Prostate gland (tissue), 2 donors: Measurements from ENCODE around the gene PHIP. TPM values are rescaled to one million over a fixed set of nuclear protein-coding genes. Genes with fewer than 3 reads are reported as not detected.

ENCODE experiments used
- DNase-seq: peaks from one replicate; pipeline ENCODE4 v3.0.0-alpha.2; 2019; ENCODE audit warnings: low spot score
- H3K27ac ChIP-seq, 2 donors: fragments of 200-600 bp; sonication (generic); 2 replicates each; pipeline ENCODE4 v1.5.1; 2017 to 2019
- H3K27me3 ChIP-seq: fragments of 200-600 bp; sonication (generic); replicated peaks from 2 replicates; pipeline ENCODE4 v1.5.1; 2019; ENCODE audit not compliant: insufficient read depth
- H3K36me3 ChIP-seq, 2 donors: fragments of 200-600 bp; sonication (generic); 1 replicate in 1 of 2; 2 replicates in 1 of 2; pipeline versions ENCODE4 v1.5.1 to v1.8.1; 2017 to 2019
- H3K4me1 ChIP-seq: fragments of 200-600 bp; sonication (generic); replicated peaks from 2 replicates; pipeline ENCODE4 v1.5.1; 2019
- H3K4me3 ChIP-seq, 2 donors: fragments of 200-600 bp; sonication (generic); 2 replicates each; pipeline ENCODE4 v1.5.1; 2017 to 2019
- H3K9me3 ChIP-seq: fragments of 200-600 bp; sonication (generic); 2 replicates; pipeline ENCODE4 v1.5.1; 2017
- CTCF ChIP-seq, 4 experiments: fragments of 200-600 bp in 2 of 4; fragments of 450-650 bp in 2 of 4; sonication (generic) in 2 of 4; IDR thresholded peaks; 1 replicate in 3 of 4; 2 replicates in 1 of 4; pipeline ENCODE4 v1.5.1; 2016 to 2019; ENCODE audit warnings: antibody characterized with exemption in 4 of 4, mild to moderate bottlenecking in 2 of 4, moderate library complexity in 2 of 4
- POLR2A ChIP-seq: fragments of 450-650 bp; IDR thresholded peaks from one replicate; pipeline ENCODE4 v1.6.1; 2016; ENCODE audit warnings: antibody characterized with exemption, mild to moderate bottlenecking
- POLR2AphosphoS5 ChIP-seq: sonication (generic); formaldehyde crosslinking; IDR thresholded peaks from one replicate; pipeline ENCODE4 v1.6.1; 2017; ENCODE audit warnings: antibody characterized with exemption
- WGBS: methylation state at CpG from one replicate; pipeline ENCODE4 v1.1.5; 2018; 5-methylcytosine and 5-hydroxymethylcytosine counted together
- intact Hi-C: fragments of 100-400 bp; cut with DNase I; formaldehyde crosslinking; loops from one replicate; pipeline ENCODE4 v1.14.2; 2022
- total RNA-seq, 2 donors: library from RNA; depleted of rRNA; stranded (reverse); fragments of >200 nt; gene quantifications; one replicate each; pipeline ENCODE4 v1.1.0, GENCODE V29; 2016

PHIP gene
- total RNA-seq, 2 donors from 2014 or later = 29.6 to 31.8 TPM

DNA sequence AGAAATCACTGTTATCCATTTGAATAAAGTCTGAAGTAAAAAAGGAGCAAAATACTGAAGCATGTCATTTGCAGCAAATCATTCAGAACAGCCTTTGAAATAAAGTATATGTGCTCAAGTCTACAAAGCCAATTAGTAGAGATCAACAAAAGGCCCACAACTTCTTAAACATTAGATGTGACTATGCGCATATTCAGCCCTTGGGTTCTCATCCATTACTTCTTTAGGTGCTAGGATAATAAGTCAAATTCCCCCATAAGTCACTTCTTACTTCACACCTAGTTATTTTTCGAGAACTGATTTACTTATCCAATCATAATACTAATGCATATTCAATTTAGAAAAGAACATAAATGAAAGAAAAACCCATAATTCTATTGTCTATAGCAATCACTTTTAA is 31.0 kb downstream of the PHIP start:
- WGBS = 99% methylated on average over 2 of the region's 2 CpGs
- intact Hi-C loops = no loop called here
- H3K4me1 ChIP-seq = no peaks in the 10 kb centered on the region
- H3K4me3 ChIP-seq = no peak overlapping the region
- H3K27ac ChIP-seq = no peak overlapping the region
- DNase-seq = no peak
- no peak for TF ChIP-seq CTCF (IDR thresholded peaks at IDR 0.05)
- TF ChIP-seq POLR2AphosphoS5 = no peak
- TF ChIP-seq POLR2A = no peak
- no peaks in the 10 kb centered on the region for H3K36me3 ChIP-seq
- H3K9me3 ChIP-seq = no peaks in the 10 kb centered on the region
- H3K27me3 ChIP-seq = no peaks in the 10 kb centered on the region

GRCh38 chr6:79045966-79046365 is 32.1 kb downstream of the PHIP start:
- TF ChIP-seq POLR2AphosphoS5 = no peak
- TF ChIP-seq POLR2A = no peak
- no peak for TF ChIP-seq CTCF (IDR thresholded peaks at IDR 0.05)
- DNase-seq = no peak
- Histone ChIP-seq H3K4me1 (no peaks in the 10 kb centered on the region), H3K27ac (no peak overlapping the region), H3K36me3 (no peaks in the 10 kb centered on the region), H3K27me3 (no peaks in the 10 kb centered on the region), H3K9me3 (no peaks in the 10 kb centered on the region), H3K4me3 (no peak overlapping the region)
- intact Hi-C loops = no loop called here
- 67% methylated on average over 2 of the region's 2 CpGs for WGBS

GRCh38 chr6:79042799-79043126 is 35.3 kb downstream of the PHIP start:
- no peak overlapping the region for H3K27ac ChIP-seq
- intact Hi-C loops = no loop called here

GRCh38 chr6:79042088-79042798 is 35.8 kb downstream of the PHIP start:
- no peaks in the 10 kb centered on the region for H3K4me1 ChIP-seq
- no peaks in the 10 kb centered on the region for H3K9me3 ChIP-seq
- no peak overlapping the region for H3K27ac ChIP-seq
- whole genome bisulfite sequencing = 24% methylated on average over 1 of the region's 1 CpG
- H3K27me3 ChIP-seq = no peaks in the 10 kb centered on the region
- TF ChIP-seq POLR2A = no peak
- no peaks in the 10 kb centered on the region for H3K36me3 ChIP-seq
- H3K4me3 ChIP-seq = no peak overlapping the region
- no peak for DNase-seq
- intact Hi-C loops = no loop called here

More at GRCh38 chr6:79042799-79043126, 35.3 kb downstream of the PHIP start:
- no peak for TF ChIP-seq CTCF (IDR thresholded peaks at IDR 0.05)
- TF ChIP-seq POLR2A = no peak
- no peak for TF ChIP-seq POLR2AphosphoS5
- no peak for DNase-seq
- Histone ChIP-seq H3K36me3 (no peaks in the 10 kb centered on the region), H3K9me3 (no peaks in the 10 kb centered on the region), H3K4me3 (no peak overlapping the region), H3K4me1 (no peaks in the 10 kb centered on the region), H3K27me3 (no peaks in the 10 kb centered on the region)
- WGBS = 39% methylated on average over 5 of the region's 5 CpGs

GRCh38 chr6:79040083-79040482 is 38.0 kb downstream of the PHIP start:
- H3K27me3 ChIP-seq = no peaks in the 10 kb centered on the region
- no peaks in the 10 kb centered on the region for H3K36me3 ChIP-seq
- intact Hi-C loops = no loop called here
- H3K27ac ChIP-seq = no peak overlapping the region
- H3K4me3 ChIP-seq = no peak overlapping the region
- DNase-seq = no peak
- TF ChIP-seq POLR2AphosphoS5 (no peak), CTCF (IDR thresholded peaks at IDR 0.05) (no peak), POLR2A (no peak)
- no peaks in the 10 kb centered on the region for H3K9me3 ChIP-seq
- H3K4me1 ChIP-seq = no peaks in the 10 kb centered on the region
